ENCODE measurements around the gene NQO2.

NQO2 gene

GRCh38 chr6:2988094-2988425 lies 11.6 kb upstream of the NQO2 start:
- TF ChIP-seq CTCF (IDR thresholded peaks at IDR 0.05), result no peak
- Histone ChIP-seq H3K27ac (peak overlapping the region; percentile 95 to 97), H3K27me3 (no peaks in the 10 kb centered on the region), H3K9me3 (no peaks in the 10 kb centered on the region), H3K36me3 (no peaks in the 10 kb centered on the region), H3K4me3 (peak overlapping the region; percentile 82 to 92), H3K4me1 (peaks cover 0 to 30% (median 19%) of the 10 kb centered on the region in 4 donors)
- DNase-seq, result no peak
- intact Hi-C loops (cut with DNase I; ENCODE audit: low total_unique reads), result loop anchor here (2.0 to 5.0 kb wide), 2 partner anchors 35 to 146 kb away; partner anchors contain the start of gene SERPINB1

- Histone ChIP-seq H3K27me3 (no peaks in the 10 kb centered on the region), H3K27ac (peak overlapping the region; percentile 95 to 97), H3K4me1 (peaks cover 0 to 26% (median 18%) of the 10 kb centered on the region in 4 donors), H3K36me3 (no peaks in the 10 kb centered on the region), H3K9me3 (no peaks in the 10 kb centered on the region), H3K4me3 (peak overlapping the region; percentile 82 to 92)
- TF ChIP-seq CTCF (IDR thresholded peaks at IDR 0.05), result peak; percentile 93 to 94
- intact Hi-C loops (cut with DNase I; ENCODE audit: low total_unique reads), result loop anchor here (2.0 to 5.0 kb wide), 2 partner anchors 36 to 146 kb away; partner anchors contain the start of gene SERPINB1
- DNase-seq, result peak; percentile 95 to 98
Observed at GRCh38 chr6:2988426-2989331, 11.0 kb upstream of the NQO2 start.

GRCh38 chr6:2989332-2990247 lies 10.1 kb upstream of the NQO2 start:
- TF ChIP-seq CTCF (IDR thresholded peaks at IDR 0.05), result no peak
- DNase-seq, result peak; percentile 84 to 93
- no peaks in the 10 kb centered on the region for H3K27me3 ChIP-seq
- peak overlapping the region; percentile 82 to 92 for H3K4me3 ChIP-seq
- peaks cover 0 to 26% (median 18%) of the 10 kb centered on the region in 4 donors for H3K4me1 ChIP-seq
- H3K9me3 ChIP-seq, result no peaks in the 10 kb centered on the region
- no peaks in the 10 kb centered on the region for H3K36me3 ChIP-seq
- intact Hi-C loops (cut with DNase I; ENCODE audit: low total_unique reads), result loop anchor here (2.0 to 5.0 kb wide), 2 partner anchors 37 to 147 kb away; partner anchors contain the start of gene SERPINB1
- H3K27ac ChIP-seq, result peak overlapping the region; percentile 95 to 97

GRCh38 chr6:2990248-2990931 lies 9.3 kb upstream of the NQO2 start:
- intact Hi-C loops (cut with DNase I; ENCODE audit: low total_unique reads), result no loop called here
- Histone ChIP-seq H3K27me3 (no peaks in the 10 kb centered on the region), H3K27ac (peak overlapping the region; percentile 95 to 97), H3K4me1 (peaks cover 0 to 26% (median 18%) of the 10 kb centered on the region in 4 donors), H3K36me3 (no peaks in the 10 kb centered on the region), H3K4me3 (peak overlapping the region; percentile 82 to 92), H3K9me3 (no peaks in the 10 kb centered on the region)
- DNase-seq, result no peak
- TF ChIP-seq CTCF (IDR thresholded peaks at IDR 0.05), result no peak

GRCh38 chr6:2990932-2991506 lies 8.7 kb upstream of the NQO2 start:
- Histone ChIP-seq H3K27me3 (no peaks in the 10 kb centered on the region), H3K9me3 (no peaks in the 10 kb centered on the region), H3K27ac (peak overlapping the region; percentile 95 to 97), H3K4me3 (peak overlapping the region; percentile 82 to 92), H3K36me3 (no peaks in the 10 kb centered on the region), H3K4me1 (peaks cover 0 to 26% (median 18%) of the 10 kb centered on the region in 4 donors)
- TF ChIP-seq CTCF (IDR thresholded peaks at IDR 0.05), result no peak
- intact Hi-C loops (cut with DNase I; ENCODE audit: low total_unique reads), result no loop called here
- no peak for DNase-seq

All from tibial artery (tissue), 4 donors.